H9 (cell line): Measurements from ENCODE around the gene TMEM108. TPM values are rescaled to one million over a fixed set of nuclear protein-coding genes. Genes with fewer than 3 reads are reported as not detected.

Experiments
- DNase-seq: peaks from one replicate; pipeline ENCODE4 v3.0.0-alpha.2; 2017
- H2AFZ ChIP-seq: one replicate; pipeline ENCODE4 v1.6.1; 2013; ENCODE audit warnings: mild to moderate bottlenecking, low read length, control low read depth, moderate library complexity
- H2AK5ac ChIP-seq: 2 replicates; pipeline ENCODE4 v1.6.1; 2013; ENCODE audit warnings: low read length, control low read depth, mixed read lengths; ENCODE audit not compliant: insufficient read length
- H2BK120ac ChIP-seq: one replicate; pipeline ENCODE4 v1.6.1; 2013; ENCODE audit warnings: low read depth, mild to moderate bottlenecking, low read length, control low read depth, inconsistent platforms; ENCODE audit not compliant: poor library complexity, severe bottlenecking
- H2BK12ac ChIP-seq: 2 replicates; pipeline ENCODE4 v1.6.1; 2013; ENCODE audit warnings: low read length, control low read depth, mixed read lengths, low read depth; ENCODE audit not compliant: insufficient read length
- H2BK15ac ChIP-seq: 2 replicates; pipeline ENCODE4 v1.6.1; 2013; ENCODE audit warnings: low read depth, low read length, control low read depth
- H2BK20ac ChIP-seq: one replicate; pipeline ENCODE4 v1.6.1; 2013; ENCODE audit warnings: low read depth, mild to moderate bottlenecking, low read length, control low read depth, inconsistent platforms; ENCODE audit not compliant: poor library complexity, severe bottlenecking
- H2BK5ac ChIP-seq: 2 replicates; pipeline ENCODE4 v1.6.1; 2013; ENCODE audit warnings: low read length, control low read depth, mixed read lengths; ENCODE audit not compliant: insufficient read length
- H3K14ac ChIP-seq: 2 replicates; pipeline ENCODE4 v1.6.1; 2013; ENCODE audit warnings: low read length, control low read depth; ENCODE audit not compliant: insufficient read depth
- H3K18ac ChIP-seq: 2 replicates; pipeline ENCODE4 v1.6.1; 2013; ENCODE audit warnings: low read depth, mild to moderate bottlenecking, mixed read lengths, low read length, control low read depth; ENCODE audit not compliant: insufficient read length
- H3K23ac ChIP-seq: 2 replicates; pipeline ENCODE4 v1.6.1; 2013; ENCODE audit warnings: low read length, control low read depth, mixed read lengths, low read depth; ENCODE audit not compliant: insufficient read length
- H3K23me2 ChIP-seq: 2 replicates; pipeline ENCODE4 v1.6.1; 2013; ENCODE audit warnings: low read depth, mild to moderate bottlenecking, mixed read lengths, low read length, control low read depth; ENCODE audit not compliant: insufficient read length, poor library complexity, severe bottlenecking
- H3K27ac ChIP-seq: 2 replicates; pipeline ENCODE4 v1.5.1; 2013; ENCODE audit warnings: low read length, control low read depth, mixed read lengths, low read depth; ENCODE audit not compliant: insufficient read length
- H3K27me3 ChIP-seq: 2 replicates; pipeline ENCODE4 v1.6.1; 2013; ENCODE audit warnings: low read length, control low read depth, inconsistent platforms; ENCODE audit not compliant: insufficient read depth
- H3K4ac ChIP-seq: 2 replicates; pipeline ENCODE4 v1.6.1; 2013; ENCODE audit warnings: low read depth, mild to moderate bottlenecking, control low read depth, inconsistent platforms, low read length, moderate library complexity
- H3K4me1 ChIP-seq: 2 replicates; pipeline ENCODE4 v1.6.1; 2013; ENCODE audit warnings: low read length, control low read depth, inconsistent platforms; ENCODE audit not compliant: insufficient read depth
- H3K4me2 ChIP-seq: 2 replicates; pipeline ENCODE4 v1.6.1; 2013; ENCODE audit warnings: low read length, control low read depth, mixed read lengths; ENCODE audit not compliant: insufficient read length, insufficient read depth
- H3K56ac ChIP-seq: 2 replicates; pipeline ENCODE4 v1.6.1; 2013; ENCODE audit warnings: low read depth, mild to moderate bottlenecking, mixed read lengths, low read length, control low read depth; ENCODE audit not compliant: insufficient read length
- H3K79me1 ChIP-seq: 2 replicates; pipeline ENCODE4 v1.6.1; 2013; ENCODE audit warnings: low read depth, mild to moderate bottlenecking, moderate library complexity, low read length, control low read depth, inconsistent platforms; ENCODE audit not compliant: insufficient read depth, poor library complexity, severe bottlenecking
- H3K79me2 ChIP-seq: 2 replicates; pipeline ENCODE4 v1.6.1; 2013; ENCODE audit warnings: low read length, control low read depth, inconsistent platforms; ENCODE audit not compliant: insufficient read depth
- H3K9ac ChIP-seq: 2 replicates; pipeline ENCODE4 v1.6.1; 2013; ENCODE audit warnings: low read length, control low read depth, mixed read lengths; ENCODE audit not compliant: insufficient read length; ENCODE audit errors: extremely low read depth
- H3K9me3 ChIP-seq: one replicate; pipeline ENCODE4 v1.6.1; 2013; ENCODE audit warnings: low read depth, low read length, inconsistent platforms; ENCODE audit not compliant: control insufficient read depth
- H3T11ph ChIP-seq: one replicate; pipeline ENCODE4 v1.6.1; 2013; ENCODE audit warnings: mild to moderate bottlenecking, low read length, control low read depth, inconsistent platforms
- H4K20me1 ChIP-seq: one replicate; pipeline ENCODE4 v1.6.1; 2013; ENCODE audit not compliant: control insufficient read depth, insufficient read length, insufficient read depth
- H4K5ac ChIP-seq: 2 replicates; pipeline ENCODE4 v1.6.1; 2013; ENCODE audit warnings: low read depth, mild to moderate bottlenecking, mixed read lengths, low read length, control low read depth; ENCODE audit not compliant: insufficient read length
- H4K8ac ChIP-seq: replicated peaks from 2 replicates; pipeline ENCODE4 v1.6.1; 2013; ENCODE audit warnings: low read length, control low read depth, mixed read lengths, low read depth; ENCODE audit not compliant: insufficient read length
- H4K91ac ChIP-seq: 2 replicates; pipeline ENCODE4 v1.6.1; 2013; ENCODE audit warnings: low read depth, mild to moderate bottlenecking, moderate library complexity, mixed read lengths, low read length, control low read depth; ENCODE audit not compliant: insufficient read length
- H3K27ac Mint-ChIP-seq, 3 experiments: 2 replicates in 2 of 3; 3 replicates in 1 of 3; pipeline ENCODE4 v1.8.0; 2020 to 2021; ENCODE audit warnings: mixed read lengths in 3 of 3, mild to moderate bottlenecking in 1 of 3, moderate library complexity in 1 of 3
- H3K27me3 Mint-ChIP-seq: 2 replicates; pipeline ENCODE4 v1.8.0; 2021; ENCODE audit warnings: low read depth, mild to moderate bottlenecking, moderate library complexity, mixed read lengths
- H3K36me3 Mint-ChIP-seq, 3 experiments: 2 replicates in 2 of 3; 3 replicates in 1 of 3; pipeline ENCODE4 v1.8.0; 2020 to 2021; ENCODE audit warnings: low read depth in 3 of 3, mixed read lengths in 3 of 3; ENCODE audit not compliant: insufficient read depth in 1 of 3
- H3K4me1 Mint-ChIP-seq, 2 experiments: 2 replicates each; pipeline ENCODE4 v1.8.0; 2020; ENCODE audit warnings: mixed read lengths in 2 of 2
- H3K4me3 Mint-ChIP-seq, 2 experiments: 2 replicates in 1 of 2; 3 replicates in 1 of 2; pipeline ENCODE4 v1.8.0; 2020 to 2021; ENCODE audit warnings: mild to moderate bottlenecking in 2 of 2, mixed read lengths in 2 of 2, moderate library complexity in 1 of 2
- H3K9me3 Mint-ChIP-seq, 2 experiments: 2 replicates in 1 of 2; 3 replicates in 1 of 2; pipeline ENCODE4 v1.8.0; 2020; ENCODE audit warnings: mild to moderate bottlenecking in 2 of 2, mixed read lengths in 2 of 2, moderate library complexity in 1 of 2
- CTCF ChIP-seq: fragments of 200-600 bp; sonication (generic); conservative IDR thresholded peaks from 3 replicates; pipeline ENCODE4 v1.8.0; 2021; ENCODE audit warnings: antibody characterized with exemption, mild to moderate bottlenecking
- WGBS: extraction: QIAGEN DNeasy Blood & Tissue Kit; methylation state at CpG from one replicate; pipeline ENCODE4 v1.1.7; 2013; ENCODE audit warnings: missing lambda C conversion rate, low lambda C conversion rate, mixed read lengths; ENCODE audit not compliant: insufficient read length; ENCODE audit errors: extremely low coverage; 5-methylcytosine and 5-hydroxymethylcytosine counted together
- total RNA-seq: library from RNA; stranded (reverse); gene quantifications from 2 replicates; pipeline ENCODE4 v1.2.1, GENCODE V29; 2021

TMEM108 gene
- total RNA-seq, 1 experiment from 2014 or later: 5.0 TPM

DNA sequence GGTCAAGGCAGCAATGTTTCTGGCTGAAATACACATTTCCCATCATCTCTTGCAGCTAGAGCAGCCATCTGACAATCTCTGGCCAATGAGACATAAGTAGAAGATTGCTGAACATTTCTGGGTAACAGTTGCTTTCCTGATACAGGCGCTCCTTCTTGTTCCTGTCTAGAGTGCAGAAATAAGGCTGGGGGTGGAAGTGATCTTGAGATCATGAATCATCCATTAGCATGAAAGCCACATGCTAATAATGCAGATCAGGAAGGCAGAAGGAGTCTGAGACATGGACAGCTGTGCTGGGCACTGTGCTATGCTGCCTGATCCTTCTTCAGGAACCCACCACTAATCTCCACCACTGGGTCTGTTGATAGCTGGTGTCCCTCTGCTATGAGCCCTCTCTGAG lies 14.8 kb upstream of the TMEM108 start:
- TF ChIP-seq CTCF: no peak
- H3K4ac ChIP-seq: no peak overlapping the region
- H3K56ac ChIP-seq: no peak overlapping the region
- H2BK12ac ChIP-seq: no peak overlapping the region
- no peak overlapping the region for H3K9ac ChIP-seq
- no CpG with 5 or more reads among the region's 1 CpG for WGBS
- no peaks in the 10 kb centered on the region for H3K4me1 Mint-ChIP-seq
- no peak overlapping the region for H4K91ac ChIP-seq
- H3K27me3 ChIP-seq: no peaks in the 10 kb centered on the region
- H3K14ac ChIP-seq: no peak overlapping the region
- H3K9me3 Mint-ChIP-seq: no peaks in the 10 kb centered on the region
- no peak overlapping the region for H3K27ac ChIP-seq
- H4K5ac ChIP-seq: no peak overlapping the region
- no peaks in the 10 kb centered on the region for H3K23me2 ChIP-seq
- no peak overlapping the region for H3K4me3 Mint-ChIP-seq
- H3K79me2 ChIP-seq: no peaks in the 10 kb centered on the region
- H3K27me3 Mint-ChIP-seq: no peaks in the 10 kb centered on the region; the same call in 1 of the 2 replicates
- no peaks in the 10 kb centered on the region for H3K79me1 ChIP-seq
- DNase-seq: no peak
- no peaks in the 10 kb centered on the region for H3K4me1 ChIP-seq
- H2BK15ac ChIP-seq: no peak overlapping the region
- H2BK5ac ChIP-seq: no peak overlapping the region
- H3K23ac ChIP-seq: no peak overlapping the region
- no peak overlapping the region for H2AFZ ChIP-seq
- no peak overlapping the region for H3K18ac ChIP-seq
- H2BK120ac ChIP-seq: no peak overlapping the region
- no peak overlapping the region for H3T11ph ChIP-seq
- no peak overlapping the region for H3K27ac Mint-ChIP-seq
- no peak overlapping the region for H2AK5ac ChIP-seq
- no peak overlapping the region for H2BK20ac ChIP-seq
- H4K20me1 ChIP-seq: no peaks in the 10 kb centered on the region
- no peak overlapping the region for H4K8ac ChIP-seq
- no peaks in the 10 kb centered on the region; a peak in 1 of 7 replicates for H3K36me3 Mint-ChIP-seq
- no peaks in the 10 kb centered on the region for H3K9me3 ChIP-seq
- no peak overlapping the region for H3K4me2 ChIP-seq
